SU-DHL-6 (cell line): Measurements from ENCODE around the gene HNRNPCL4.
"Not testable (repeated sequence)": the region's sequence is repeated elsewhere in the genome, so short reads cannot be mapped to it uniquely, and the experiment has no call there.

Experiments
- CTCF ChIP-seq: fragments of 200-600 bp; sonication (generic); IDR thresholded peaks from one replicate; pipeline ENCODE4 v1.5.1; 2017; ENCODE audit warnings: antibody characterized with exemption, mild to moderate bottlenecking, low read length, moderate library complexity; ENCODE audit not compliant: insufficient read depth, poor library complexity, severe bottlenecking
- EZH2phosphoT487 ChIP-seq: fragments of 200-600 bp; sonication (generic), shearing (Covaris generic); conservative IDR thresholded peaks from 2 replicates; pipeline ENCODE4 v1.6.1; 2018; ENCODE audit warnings: mild to moderate bottlenecking, antibody characterized with exemption, low read length, moderate library complexity, mixed read lengths

- not testable (repeated sequence) for TF ChIP-seq CTCF, EZH2phosphoT487
Observed at GRCh38 chr1:13165531-13165930, at the start of gene HNRNPCL4.
